ELR (cell line): ENCODE measurements around the gene MPV17L.
"Not testable (repeated sequence)": the region's sequence is repeated elsewhere in the genome, so short reads cannot be mapped to it uniquely, and the experiment has no call there.

Source experiments
- DNase-seq: peaks from one replicate; pipeline ENCODE4 v3.0.0-alpha.2; 2015; ENCODE audit warnings: low read depth

MPV17L gene

GRCh38 chr16:15452246-15452855 is 56.8 kb downstream of the MPV17L start:
- DNase-seq = no peak

GRCh38 chr16:15453296-15453695 is 57.7 kb downstream of the MPV17L start:
- DNase-seq = not testable (repeated sequence)

- not testable (repeated sequence) for DNase-seq
Measured at GRCh38 chr16:15454933-15455332, 59.4 kb downstream of the MPV17L start.

- no peak for DNase-seq
Measured at GRCh38 chr16:15457400-15457799, 61.8 kb downstream of the MPV17L start.

- no peak for DNase-seq
Measured at GRCh38 chr16:15457958-15458357, 62.4 kb downstream of the MPV17L start.

- DNase-seq = no peak
Measured at GRCh38 chr16:15459791-15460190, 64.2 kb downstream of the MPV17L start.

GRCh38 chr16:15460601-15461000 is 65.0 kb downstream of the MPV17L start:
- DNase-seq = no peak

GRCh38 chr16:15461376-15461775 is 65.8 kb downstream of the MPV17L start:
- DNase-seq = no peak
